CD4-positive, alpha-beta T cell treated with Interferon gamma for 1 hour (primary cell): ENCODE results near the gene NR1H4.
"Not testable (repeated sequence)": the region's sequence is repeated elsewhere in the genome, so short reads cannot be mapped to it uniquely, and the experiment has no call there.

Experiments
- DNase-seq: peaks from one replicate; pipeline ENCODE4 v3.0.0-alpha.2; 2020

NR1H4 gene

DNA sequence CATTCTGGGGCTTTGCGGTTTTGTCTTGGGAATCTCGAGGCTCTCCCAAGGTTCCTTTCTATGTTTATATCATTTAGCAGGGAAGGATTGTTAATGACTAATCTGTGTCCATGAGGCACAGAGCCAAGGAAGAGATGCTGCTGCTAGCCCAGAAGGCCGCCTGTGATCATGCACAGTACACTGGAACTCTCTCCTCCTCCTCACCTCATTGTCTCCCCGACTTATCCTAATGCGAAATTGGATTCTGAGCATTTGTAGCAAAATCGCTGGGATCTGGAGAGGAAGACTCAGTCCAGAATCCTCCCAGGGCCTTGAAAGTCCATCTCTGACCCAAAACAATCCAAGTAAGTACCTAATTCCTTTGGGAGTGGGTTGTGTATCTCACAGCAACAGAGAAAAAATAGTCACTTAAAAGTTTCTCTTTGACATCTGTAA, at the start of gene NR1H4:
Gene NR1H4 (plus strand): TSS at position 151 of the 435 bp plus-strand sequence. CDS start 19,458 bp downstream, outside the sequence.
- DNase-seq, result no peak

DNA sequence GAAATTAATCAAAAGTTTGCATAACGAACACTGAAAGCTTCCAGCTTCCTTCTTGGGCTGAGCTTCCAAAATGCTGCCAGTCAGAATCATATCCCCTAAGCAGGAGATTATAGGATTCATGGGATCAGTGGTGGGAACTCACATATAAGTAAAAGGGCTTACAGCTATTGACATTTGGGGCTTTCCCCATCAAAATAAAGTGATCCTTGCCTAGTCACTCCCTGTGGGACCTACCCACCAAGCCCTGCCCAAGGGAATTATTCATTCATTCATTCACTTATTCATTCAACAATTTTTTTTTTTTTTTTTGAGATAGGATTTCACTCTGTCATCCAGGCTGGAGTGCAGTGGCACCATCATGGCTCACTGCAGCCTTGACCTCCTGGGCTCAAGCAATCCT, 47.5 kb upstream of the NR1H4 start:
- DNase-seq, result no peak

DNA sequence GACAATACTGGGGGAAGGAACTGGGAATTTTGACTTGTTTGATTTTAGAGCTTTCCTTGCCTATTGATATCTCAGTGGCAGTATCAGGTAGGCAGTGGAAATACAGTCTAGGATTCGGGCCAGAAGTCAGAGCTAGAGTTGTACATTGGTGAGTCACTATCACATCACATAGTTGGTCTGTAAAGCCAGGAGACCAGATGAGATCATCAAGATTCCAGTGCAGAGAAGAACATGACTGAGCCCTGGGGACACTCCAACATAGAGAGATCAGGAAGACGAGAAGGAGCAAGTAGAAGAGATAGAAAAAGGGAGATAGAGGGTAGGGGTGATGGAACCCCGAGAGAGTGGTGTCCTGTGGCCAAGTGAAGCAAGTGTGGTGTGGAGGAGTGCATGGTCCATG, 46.6 kb upstream of the NR1H4 start:
- DNase-seq, result no peak

DNA sequence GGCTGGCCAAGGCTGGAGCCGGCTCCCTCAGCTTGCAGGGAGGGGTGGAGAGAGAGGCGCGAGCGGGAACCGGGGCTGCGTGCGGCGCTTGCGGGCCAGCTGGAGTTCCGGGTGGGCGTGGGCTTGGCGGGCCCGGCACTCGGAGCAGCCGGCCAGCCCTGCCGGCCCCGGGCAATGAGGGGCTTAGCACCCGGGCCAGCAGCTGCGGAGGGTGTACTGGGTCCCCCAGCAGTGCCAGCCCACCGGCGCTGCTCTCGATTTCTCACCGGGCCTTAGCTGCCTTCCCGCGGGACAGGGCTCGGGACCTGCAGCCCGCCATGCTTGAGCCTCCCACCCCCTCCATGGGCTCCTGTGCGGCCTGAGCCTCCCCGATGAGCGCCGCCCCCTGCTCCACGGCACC, 43.4 kb upstream of the NR1H4 start:
- not testable (repeated sequence) for DNase-seq

DNA sequence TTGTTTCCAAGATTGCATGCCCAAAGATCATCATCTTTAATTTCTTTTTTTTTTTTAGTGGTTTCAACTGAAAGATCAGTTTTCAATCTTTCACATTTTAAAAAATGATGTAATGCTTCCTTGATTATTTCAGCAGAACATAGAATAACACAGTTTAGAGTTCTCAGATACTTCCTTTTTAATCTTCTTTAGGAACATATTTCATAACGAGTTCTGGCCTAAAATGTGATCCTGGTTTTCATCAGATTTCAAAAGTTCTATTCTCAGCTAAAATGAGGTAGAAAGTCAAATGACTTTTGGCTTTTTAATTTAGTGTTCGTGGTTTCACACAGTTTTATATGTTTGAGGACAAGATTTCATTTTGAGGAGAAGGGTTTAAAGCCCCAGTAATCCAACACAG, 40.0 kb upstream of the NR1H4 start:
- DNase-seq, result no peak

DNA sequence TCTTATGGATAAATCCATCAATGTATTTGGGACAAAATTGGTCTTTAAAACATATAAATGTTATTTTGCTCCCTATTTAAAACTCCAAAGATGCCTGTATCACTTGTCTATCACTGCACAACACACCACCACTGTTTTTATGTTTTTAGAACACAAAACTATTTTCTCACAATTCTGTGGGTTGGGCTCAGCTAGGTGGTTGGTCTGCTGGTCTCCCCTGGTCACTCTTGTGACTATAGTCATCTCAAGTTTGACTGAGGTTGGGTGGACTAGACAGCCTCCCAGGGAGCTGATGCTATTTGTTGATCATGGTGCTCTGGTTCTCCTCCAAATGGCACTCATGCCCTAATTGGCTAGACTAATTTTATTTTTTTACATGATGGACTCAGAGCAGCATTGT, 39.5 kb upstream of the NR1H4 start:
- no peak for DNase-seq

DNA sequence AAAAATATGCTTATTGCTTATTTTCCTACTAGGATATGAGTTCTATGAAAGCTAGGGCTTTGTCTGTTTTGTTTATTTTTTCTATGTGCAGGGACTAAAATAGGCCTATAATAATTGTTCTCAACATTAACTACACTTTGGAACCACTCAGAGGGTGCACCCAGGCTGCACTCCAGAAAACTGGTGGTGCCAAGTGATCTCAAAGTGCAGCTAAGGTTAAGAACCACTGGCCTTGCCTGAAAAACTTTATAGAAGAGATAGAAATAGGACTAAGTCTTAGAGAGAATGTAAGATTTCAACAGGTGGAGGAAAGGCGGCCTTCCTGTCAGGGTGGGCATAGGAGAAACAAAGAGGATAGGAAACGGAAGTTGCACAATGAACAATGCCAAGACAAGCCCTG, 37.7 kb upstream of the NR1H4 start:
- no peak for DNase-seq

DNA sequence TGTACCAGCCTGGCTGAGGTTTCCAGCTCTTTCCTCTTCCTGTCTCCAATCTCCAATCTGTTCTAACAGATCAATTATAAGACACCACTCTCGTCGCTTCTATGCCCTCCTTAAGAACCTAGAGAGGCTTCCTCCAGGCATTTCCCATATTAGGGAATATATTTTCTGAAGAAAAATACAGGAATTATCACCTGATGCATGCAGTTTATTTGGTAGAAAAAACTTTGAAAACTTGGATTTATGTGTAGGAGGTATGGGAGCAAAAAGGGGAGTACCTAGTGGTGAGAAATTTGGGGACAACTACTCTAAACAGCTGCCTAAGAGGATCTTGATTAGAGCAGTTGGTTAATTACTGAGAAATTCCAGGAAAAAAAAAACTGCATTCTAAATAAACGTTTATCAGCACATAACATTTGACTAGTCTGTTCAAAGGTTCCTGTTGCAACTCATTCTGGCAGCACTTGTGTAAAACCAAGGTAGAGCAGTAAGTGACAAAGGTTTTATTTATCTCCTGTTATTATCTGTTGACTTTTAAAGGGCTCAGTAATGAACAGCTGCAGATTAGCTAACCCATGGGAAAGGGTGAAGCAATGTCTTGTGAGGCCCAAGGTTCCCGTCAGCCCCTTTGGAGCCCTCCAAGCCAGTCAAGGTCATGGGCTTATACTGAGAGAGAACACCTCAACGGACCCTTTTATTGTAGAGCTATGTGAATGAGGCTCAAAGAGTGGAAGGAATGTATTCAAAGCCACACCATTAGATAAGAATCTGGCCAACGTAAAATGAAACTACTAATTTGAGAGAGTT, 36.4 kb upstream of the NR1H4 start:
- DNase-seq, result no peak

DNA sequence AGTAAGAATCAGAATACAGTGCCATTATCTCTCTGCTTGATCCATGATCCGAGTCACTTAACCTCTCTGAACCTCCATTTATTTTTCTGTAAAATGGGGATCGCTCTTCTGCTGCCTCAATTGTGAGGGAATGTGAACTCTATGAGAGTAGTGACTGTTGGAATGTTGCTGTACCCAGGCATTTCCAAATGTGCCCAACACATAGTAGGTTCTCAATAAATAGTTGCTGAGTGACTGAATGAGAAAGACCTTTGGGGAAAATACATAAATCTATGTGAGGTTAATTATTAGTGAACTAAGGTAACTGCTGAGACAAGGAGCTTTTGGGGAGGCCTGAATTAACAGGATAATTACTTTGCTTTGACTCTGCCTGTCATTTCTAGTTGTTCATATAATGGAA, 33.9 kb upstream of the NR1H4 start:
- no peak for DNase-seq

DNA sequence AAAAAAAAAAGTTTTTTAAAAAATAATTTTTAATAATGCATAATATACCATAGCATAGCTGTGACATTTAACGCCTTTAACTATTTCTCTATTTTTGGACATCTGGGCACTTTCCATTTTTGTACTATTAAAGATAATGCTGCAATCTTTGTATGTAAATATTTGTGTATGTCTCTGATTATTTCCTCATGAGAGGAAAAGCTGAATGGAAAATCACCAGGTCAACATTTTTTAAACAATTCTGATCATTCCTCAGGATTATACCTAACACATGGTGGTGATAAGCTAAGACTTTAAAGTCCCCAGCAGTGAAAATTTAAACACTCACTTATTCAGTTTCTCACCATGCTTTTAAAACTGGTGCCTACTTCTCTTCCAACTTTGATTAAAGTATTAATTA, 31.3 kb upstream of the NR1H4 start:
- no peak for DNase-seq

DNA sequence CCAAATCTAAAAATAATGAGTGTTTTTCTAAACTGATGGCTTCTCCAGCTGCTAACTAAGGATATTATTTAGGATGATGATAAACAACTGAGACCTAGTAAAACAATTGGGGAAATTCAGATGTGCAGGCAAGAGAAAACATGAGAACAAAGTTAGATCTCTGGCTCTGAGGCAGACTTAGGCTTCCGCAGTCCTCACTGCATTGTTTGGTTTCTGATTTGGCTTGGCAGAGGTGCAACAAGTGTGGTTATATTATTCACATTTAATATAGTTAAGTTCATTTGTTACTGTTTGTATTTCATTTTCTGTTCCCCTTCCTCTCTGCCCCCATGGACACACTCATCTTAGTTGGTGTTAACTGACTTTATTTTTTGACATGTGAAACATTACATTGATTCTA, 30.2 kb upstream of the NR1H4 start:
- no peak for DNase-seq

DNA sequence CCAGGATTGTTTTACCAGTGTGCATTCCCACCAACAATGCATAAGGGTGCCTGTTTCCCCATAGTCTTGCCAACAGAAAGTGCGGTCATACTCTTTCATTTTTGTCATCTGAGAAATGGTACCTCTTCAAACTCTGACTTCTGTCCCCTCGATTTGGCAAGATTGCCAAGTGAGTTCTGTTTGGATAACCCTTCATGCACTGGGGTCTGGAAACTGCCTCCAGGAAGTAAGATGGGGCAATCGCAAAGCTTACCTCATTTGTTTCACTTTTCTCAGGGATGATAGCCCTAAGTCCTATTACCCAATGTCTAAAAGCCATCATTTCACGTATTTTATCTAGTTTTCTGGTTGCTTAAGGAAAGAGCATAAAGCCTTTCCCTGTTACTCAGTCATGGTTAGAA, 28.6 kb upstream of the NR1H4 start:
- DNase-seq, result no peak

DNA sequence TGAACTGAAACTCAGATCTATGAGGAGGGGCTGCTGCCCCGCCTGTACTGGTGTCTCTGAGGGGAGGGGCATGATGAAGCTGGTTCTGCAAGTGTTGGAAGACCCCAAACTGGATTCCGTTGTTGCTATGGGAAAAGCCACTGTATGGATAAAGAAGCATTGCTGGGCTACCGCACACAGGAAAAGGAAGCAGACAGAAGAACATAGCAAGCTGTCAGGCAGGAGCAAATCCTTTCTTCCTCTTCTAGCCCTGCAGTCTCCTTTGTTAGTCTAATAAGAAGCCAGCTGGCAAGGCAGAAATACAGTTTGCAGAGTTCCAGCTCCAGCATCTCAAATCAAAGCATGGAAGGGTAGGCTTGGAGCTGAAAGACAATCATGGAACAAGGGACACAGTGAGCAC, 26.3 kb upstream of the NR1H4 start:
- DNase-seq, result no peak

DNA sequence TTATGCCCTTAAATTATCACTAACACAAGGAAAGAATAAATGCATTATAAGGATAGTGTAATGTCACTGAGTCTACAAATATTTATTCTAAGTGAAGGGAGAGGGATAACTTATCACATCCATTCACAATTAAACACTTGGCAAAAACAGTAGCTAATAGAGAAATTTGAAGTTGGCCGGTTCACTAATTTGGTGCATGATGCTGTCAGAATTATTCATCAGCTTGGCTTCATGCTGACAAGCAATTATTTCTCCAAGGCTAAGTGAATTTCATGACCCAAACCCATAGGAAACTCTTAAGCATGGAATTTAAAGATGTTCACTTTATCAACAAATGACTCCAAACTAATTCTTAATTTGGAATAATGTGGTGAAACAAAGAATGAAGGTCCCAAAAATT, 25.0 kb upstream of the NR1H4 start:
- no peak for DNase-seq

DNA sequence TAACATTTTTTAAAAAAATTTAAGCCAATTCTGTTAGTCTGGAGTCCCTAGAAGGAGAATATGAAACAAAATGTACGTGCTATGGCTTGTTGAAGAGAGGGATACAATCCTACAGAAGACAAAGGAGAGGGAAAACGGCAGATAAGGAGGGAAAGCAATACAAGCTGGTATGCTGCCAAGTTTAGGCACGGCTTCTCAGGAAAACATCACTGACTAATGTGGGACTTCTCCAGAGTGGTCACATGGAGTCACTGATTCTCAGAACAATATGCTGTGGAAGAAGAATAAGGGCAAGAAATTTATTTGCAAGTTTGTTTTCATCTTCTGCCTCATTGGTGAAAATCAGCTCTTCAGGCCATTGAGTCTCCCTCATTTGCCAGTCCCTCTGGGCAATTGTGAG, 22.9 kb upstream of the NR1H4 start:
- DNase-seq, result no peak

DNA sequence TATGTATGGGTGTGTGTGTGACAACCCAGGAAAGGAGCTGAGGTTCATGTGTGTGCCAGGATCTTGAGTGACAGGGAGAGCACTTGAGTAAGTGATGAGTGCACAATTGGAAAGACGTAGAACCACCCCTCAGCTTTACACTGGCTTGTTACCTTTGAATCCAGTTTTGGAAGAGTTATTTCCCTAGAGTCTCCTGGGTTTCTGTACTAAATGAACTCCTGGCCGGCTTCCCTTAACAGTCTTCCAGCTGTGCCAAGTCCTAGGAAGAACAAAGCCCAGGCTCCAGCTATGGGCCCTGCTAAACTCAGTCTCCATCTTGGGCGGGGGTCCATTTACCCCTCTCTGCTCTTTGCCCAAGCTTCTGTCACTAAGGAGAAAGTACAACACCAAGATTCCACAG, 19.7 kb upstream of the NR1H4 start:
- DNase-seq, result no peak

DNA sequence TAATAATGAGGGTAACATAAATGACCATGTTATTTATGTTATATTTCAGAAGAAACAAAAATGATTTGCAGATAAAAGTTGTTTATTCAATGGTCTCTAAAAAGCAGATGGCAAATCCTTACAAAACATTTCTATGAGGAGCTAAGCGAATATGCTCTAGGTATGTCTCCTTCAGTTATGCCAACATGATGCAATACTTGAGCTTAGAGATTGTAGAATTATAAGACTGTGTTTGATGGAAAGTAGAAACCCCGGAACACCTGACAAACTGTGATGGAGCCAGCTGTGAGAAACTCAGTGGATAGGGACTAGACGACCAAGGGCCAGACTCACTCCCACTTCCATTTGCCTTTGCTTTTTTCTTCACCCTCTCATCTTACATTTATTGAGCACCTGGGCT, 17.8 kb upstream of the NR1H4 start:
- no peak for DNase-seq

DNA sequence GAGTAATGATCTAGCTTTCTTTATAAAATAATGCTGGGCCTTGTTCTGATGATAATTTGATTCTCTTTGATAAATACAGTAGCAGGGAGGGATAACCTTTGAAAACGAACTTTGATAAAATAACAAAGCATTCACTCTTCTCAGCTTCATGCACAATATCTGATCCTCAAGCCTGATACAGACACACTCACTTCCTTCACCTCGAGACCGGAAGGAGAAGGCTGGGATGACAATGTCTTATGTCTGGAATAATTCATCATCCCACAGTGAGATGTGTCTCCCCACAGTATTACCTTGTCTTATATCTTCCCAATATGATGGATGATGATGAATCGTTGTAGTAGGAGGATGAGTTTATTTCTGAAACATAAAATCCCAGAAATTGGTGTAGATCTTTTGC, 15.5 kb upstream of the NR1H4 start:
- no peak for DNase-seq

DNA sequence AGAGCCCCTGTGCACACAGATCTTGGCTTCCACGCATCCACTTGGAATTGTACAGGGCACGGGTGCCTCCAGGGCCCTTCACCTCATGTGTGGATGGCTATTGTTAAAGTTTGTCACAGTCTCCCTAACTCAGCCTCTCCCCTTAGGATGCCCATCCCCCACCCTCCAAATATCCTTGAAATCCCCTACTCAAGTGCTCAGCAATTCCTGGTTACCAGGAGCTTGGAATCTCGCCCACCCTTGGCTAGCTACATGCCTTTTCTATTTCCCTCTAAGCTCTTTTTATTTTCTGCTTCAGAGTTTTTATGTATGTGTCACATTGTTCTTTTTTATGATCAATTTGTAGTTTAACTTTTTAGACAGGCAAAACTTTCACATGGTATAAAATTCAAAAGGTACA, 13.0 kb upstream of the NR1H4 start:
- DNase-seq, result no peak

DNA sequence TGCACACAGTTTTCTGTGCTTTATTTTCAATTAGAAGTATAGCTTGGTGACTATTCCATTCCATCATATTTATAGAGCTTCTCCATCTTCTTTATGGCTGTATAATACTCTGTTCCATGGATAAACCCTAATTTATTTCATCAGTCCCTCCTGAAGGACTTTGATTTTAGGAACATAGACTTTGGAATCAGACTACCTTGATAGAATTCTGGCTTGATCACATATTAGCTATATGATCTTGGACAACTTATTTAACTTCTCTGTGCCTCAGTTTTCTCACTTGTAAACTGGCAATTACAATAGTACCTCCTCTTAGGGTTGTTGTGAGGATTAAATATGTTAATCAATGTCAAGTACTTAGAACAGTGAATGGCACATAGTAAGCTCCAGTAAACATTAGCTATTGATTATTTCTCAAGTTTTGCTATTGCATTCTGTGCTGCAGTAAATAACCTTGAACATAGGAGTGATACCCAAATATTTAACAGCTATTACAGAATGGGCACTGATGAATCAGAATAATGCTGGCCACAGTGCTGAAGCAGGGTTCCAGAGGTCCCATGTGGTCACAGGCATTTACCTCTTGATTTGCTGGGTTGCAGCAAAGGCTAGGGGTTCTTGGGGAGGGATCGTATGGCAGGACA, 12.2 kb upstream of the NR1H4 start:
- DNase-seq, result no peak

DNA sequence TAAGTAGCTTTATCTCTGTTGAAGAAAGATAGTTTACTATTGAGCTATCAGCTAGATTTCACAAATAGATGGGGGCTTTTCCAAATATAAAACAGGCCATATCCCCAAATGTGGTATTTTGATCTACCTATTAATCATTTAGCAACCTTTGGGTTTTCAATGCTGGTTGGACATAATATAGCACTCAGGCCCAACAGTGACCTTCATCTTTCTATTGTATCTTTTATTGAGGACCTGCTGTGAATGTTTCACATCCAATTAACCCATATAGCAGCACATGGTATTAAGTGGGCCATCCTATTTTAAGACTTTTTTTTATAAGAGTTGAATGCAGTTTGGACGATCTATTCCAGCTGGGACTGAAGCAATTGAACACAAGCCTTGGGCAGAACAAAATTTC, 10.0 kb upstream of the NR1H4 start:
- no peak for DNase-seq

DNA sequence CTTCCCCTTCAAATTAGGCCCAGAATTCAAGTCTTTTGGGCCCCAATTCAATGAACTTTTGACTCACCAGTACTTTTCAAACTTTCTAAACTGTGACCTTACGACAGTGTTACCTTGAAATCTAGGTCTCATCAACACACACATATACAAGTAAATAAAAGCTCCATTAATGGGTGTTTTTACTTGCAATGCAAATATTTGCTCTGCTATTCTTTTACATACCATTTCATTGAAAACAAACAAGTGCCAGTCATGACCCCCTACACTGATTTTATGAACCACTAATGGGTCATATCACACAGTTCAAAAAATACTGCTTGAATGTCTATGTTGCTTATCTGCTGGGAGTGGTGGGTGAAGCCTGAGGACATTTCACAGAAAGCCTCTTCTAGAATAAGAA, 9.1 kb upstream of the NR1H4 start:
- no peak for DNase-seq

DNA sequence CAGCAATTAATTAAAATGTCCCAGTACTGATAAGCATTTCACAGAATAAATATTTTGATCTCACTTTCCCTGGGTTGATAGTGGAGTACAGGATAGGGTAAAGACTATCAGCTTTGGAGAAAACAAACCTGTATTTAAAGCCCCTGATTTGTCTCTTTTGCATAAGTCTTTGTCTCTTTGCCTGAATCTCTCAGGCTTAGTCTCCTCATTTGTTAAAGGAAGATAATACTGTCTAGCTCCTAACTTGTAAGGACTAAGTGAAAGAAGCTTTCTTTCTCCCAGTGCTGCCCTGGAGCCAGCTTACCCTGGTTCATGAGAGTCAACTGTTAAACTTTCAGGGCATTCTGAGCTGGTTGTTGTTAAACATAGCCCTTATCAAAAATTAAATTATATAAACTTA, 5.5 kb upstream of the NR1H4 start:
- no peak for DNase-seq

DNA sequence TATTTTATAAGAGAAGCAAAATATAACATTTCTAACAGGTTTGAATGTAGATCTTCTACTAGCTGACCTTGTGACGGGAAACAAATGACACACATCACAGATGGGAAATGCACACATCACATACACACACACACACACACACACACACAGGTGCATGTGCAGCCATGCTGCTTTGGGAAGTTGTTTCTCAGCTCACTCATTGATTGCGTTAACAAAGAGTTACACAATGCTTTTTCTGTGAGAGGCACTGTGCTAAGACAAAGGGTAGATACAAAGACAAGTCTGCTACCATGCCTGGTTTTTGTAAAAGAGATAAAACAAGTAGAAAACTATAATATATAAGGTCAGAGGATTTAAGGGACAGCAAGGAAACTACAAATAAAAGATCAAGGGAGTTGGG, 1.3 kb upstream of the NR1H4 start:
- DNase-seq, result no peak
